GM18520 (cell line): ENCODE data around the gene LRRC55.

Experiments
- ATAC-seq: cut with Tn5 transposase; IDR thresholded peaks from one replicate; pipeline ENCODE4 v1.9.1; 2021; ENCODE audit not compliant: unreplicated experiment

LRRC55 gene

GRCh38 chr11:57233702-57234101 is 51.9 kb downstream of the LRRC55 start:
- ATAC-seq: no peak

GRCh38 chr11:57235761-57236703 is 54.3 kb downstream of the LRRC55 start:
- no peak for ATAC-seq

- no peak for ATAC-seq
Measured at GRCh38 chr11:57237204-57237681, 55.5 kb downstream of the LRRC55 start, which contains the start of gene APLNR. TSS of gene APLNR (minus strand) at chr11:57237250. CDS start at chr11:57237004, 246 bp downstream.

GRCh38 chr11:57239348-57239747 is 57.6 kb downstream of the LRRC55 start:
- no peak for ATAC-seq

- no peak for ATAC-seq
Measured at GRCh38 chr11:57240007-57240406, 58.3 kb downstream of the LRRC55 start.

- no peak for ATAC-seq
Measured at GRCh38 chr11:57240757-57241156, 59.0 kb downstream of the LRRC55 start.
